AG09309 (cell line): Measurements from ENCODE around the gene MPRIP.

Source experiments
- DNase-seq: peaks from one replicate; pipeline ENCODE4 v3.0.0-alpha.2; 2010; ENCODE audit warnings: low read depth
- H3K4me3 ChIP-seq: 2 replicates; pipeline ENCODE4 v1.5.1; 2011; ENCODE audit warnings: mild to moderate bottlenecking, low read depth, low read length, moderate library complexity; ENCODE audit not compliant: control insufficient read depth
- CTCF ChIP-seq: IDR thresholded peaks from 2 replicates; pipeline ENCODE4 v1.5.1; 2011; ENCODE audit warnings: mild to moderate bottlenecking, low read depth, low read length, inconsistent platforms; ENCODE audit not compliant: insufficient read depth, control insufficient read depth; ENCODE audit errors: missing control alignments

MPRIP gene

GRCh38 chr17:17097763-17098345, 55.6 kb downstream of the MPRIP start:
- no peak overlapping the region for H3K4me3 ChIP-seq
- TF ChIP-seq CTCF, result no peak
- DNase-seq, result no peak

GRCh38 chr17:17098551-17099179, 56.4 kb downstream of the MPRIP start:
- H3K4me3 ChIP-seq, result no peak overlapping the region
- no peak for DNase-seq
- no peak for TF ChIP-seq CTCF

- no peak for DNase-seq
- H3K4me3 ChIP-seq, result no peak overlapping the region
- no peak for TF ChIP-seq CTCF
These were observed 59.9 kb downstream of the MPRIP start for GRCh38 chr17:17102176-17102575.

GRCh38 chr17:17103160-17103559, 60.9 kb downstream of the MPRIP start:
- no peak overlapping the region for H3K4me3 ChIP-seq
- no peak for TF ChIP-seq CTCF
- DNase-seq, result no peak

- TF ChIP-seq CTCF, result no peak
- H3K4me3 ChIP-seq, result no peak overlapping the region
- no peak for DNase-seq
These were observed 61.8 kb downstream of the MPRIP start for GRCh38 chr17:17104036-17104435.

GRCh38 chr17:17104494-17104893, 62.2 kb downstream of the MPRIP start:
- H3K4me3 ChIP-seq, result no peak overlapping the region
- no peak for TF ChIP-seq CTCF
- DNase-seq, result no peak

GRCh38 chr17:17105976-17106375, 63.7 kb downstream of the MPRIP start:
- DNase-seq, result no peak
- no peak for TF ChIP-seq CTCF
- no peak overlapping the region for H3K4me3 ChIP-seq
